ENCODE results near the gene HOXC11.

HOXC11 gene

DNA sequence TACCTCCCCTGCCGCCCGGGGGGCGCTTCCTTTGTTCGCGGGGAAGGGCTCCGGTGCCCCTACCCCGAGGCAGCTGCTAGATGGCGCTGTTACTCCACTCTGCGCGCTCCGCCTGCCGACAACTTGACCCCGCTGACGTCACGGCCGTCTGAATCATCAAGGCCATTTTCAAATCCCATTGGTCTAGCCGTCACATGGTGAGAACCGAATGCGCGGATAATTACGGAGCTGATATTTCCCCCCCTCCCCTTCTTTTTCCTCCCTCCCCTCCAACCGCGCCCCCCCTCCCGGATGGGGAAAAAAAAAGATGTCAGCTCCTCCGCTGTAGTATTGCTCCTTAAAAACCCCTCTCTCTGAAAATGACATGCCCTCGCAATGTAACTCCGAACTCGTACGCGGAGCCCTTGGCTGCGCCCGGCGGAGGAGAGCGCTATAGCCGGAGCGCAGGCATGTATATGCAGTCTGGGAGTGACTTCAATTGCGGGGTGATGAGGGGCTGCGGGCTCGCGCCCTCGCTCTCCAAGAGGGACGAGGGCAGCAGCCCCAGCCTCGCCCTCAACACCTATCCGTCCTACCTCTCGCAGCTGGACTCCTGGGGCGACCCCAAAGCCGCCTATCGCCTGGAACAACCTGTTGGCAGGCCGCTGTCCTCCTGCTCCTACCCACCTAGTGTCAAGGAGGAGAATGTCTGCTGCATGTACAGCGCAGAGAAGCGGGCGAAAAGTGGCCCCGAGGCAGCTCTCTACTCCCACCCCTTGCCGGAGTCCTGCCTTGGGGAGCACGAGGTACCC lies 12.2 kb downstream of the HOXC11 start, which contains the start of gene HOXC10:
HOXC10 (plus strand) TSS at position 246 of the 791 bp plus-strand sequence; CDS start at position 360, 114 bp downstream.
- DNase-seq (ENCODE audit: low spot score), result peak; percentile 94

DNA sequence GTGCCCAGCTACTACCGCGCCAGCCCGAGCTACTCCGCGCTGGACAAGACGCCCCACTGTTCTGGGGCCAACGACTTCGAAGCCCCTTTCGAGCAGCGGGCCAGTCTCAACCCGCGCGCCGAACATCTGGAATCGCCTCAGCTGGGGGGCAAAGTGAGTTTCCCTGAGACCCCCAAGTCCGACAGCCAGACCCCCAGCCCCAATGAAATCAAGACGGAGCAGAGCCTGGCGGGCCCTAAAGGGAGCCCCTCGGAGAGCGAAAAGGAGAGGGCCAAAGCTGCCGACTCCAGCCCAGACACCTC lies 12.7 kb downstream of the HOXC11 start:
- no peak for DNase-seq (ENCODE audit: low spot score)

DNA sequence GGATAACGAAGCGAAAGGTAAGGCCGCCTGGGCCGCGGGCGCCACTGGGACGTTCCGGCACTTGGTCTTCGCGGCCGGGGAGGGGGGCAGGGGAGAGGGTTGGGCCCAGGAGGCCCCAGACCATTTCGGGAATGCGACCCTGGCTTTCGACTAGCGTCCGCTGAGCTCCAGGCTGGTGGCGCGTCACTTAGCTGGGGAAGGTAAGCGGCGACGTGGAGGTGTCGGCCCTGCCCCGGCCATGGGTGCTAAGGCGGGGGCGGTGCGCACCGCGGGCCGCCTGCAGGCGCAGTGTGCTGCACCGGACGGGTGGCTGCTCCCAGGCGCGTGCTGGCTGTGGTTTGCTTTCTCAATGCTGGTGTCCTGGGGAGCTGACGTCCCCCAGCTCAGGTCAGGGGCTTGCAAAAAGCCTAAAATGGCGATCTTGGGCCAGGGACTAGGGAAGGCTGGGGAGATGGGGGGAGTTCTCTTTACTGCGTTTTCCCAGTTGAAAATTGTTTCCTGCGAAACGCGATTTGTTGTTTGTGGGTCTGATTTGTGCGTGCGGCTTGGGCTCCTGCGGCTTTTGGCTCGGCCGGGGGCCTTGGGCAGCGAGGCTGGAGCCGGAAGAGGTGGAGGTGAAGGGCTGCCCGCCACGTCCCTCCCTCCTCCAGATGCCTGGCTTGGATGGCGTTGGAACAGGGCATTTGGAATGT lies 13.2 kb downstream of the HOXC11 start:
- peak; percentile 49 for DNase-seq (ENCODE audit: low spot score)

DNA sequence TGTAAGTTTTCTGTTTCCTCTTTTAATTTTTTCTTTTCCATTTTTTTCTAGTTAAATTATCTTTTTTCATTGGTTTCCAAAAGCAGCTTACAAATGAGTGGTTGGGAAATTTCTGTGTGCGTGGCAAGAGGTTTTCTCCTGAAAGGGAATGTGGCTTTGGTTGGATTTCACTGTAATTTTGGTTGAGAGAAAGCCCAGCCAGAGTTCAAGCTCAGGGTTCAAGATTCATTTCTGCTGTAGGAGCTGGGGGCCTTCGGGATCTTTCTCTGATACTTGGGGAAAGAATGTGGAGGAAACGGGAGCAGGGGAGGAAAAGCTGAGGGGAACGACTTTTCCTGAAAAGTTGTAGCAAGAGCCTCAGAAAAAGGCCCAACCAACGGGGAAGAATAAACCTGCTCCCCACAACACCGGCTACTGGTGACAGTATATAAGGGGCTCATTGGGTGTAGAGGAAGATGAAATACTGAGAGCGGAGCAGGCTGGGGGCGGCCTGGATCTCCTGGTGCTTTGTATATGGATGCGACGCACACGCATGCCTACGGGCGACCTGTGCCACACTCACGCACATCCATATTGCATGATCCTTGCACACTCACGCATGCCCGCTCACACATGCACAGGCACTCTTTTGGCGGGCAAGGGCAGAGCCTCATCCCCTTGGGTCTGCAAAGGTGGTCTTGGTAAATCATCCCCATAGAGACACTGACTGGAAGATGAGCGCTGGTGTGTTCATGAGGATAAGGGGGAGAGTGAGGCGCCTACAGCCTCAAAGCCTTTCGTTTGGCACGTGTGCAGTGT lies 14.0 kb downstream of the HOXC11 start:
- DNase-seq (ENCODE audit: low spot score), result no peak

DNA sequence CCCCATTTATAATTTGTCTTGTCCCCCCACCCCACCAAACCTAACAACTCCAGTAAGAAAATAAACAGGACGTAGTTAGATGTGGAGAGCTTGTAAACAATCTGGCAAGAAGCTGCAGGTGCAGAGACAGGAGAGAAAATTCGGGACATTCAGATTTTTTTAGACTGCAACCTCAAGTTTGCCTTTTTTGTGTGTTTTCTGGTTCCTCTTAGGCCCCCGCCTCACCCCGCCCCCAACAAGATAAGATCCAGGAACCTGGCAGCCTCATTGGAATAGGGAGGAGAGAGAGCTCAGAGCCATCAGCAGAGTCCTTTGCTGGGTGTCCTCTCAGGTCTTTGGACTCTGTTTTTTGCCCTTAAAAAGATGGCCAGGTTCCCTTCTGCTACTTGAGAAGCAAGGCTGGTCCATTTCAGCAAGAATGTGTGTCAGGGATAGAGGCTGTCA lies 14.9 kb downstream of the HOXC11 start:
- DNase-seq (ENCODE audit: low spot score), result no peak

DNA sequence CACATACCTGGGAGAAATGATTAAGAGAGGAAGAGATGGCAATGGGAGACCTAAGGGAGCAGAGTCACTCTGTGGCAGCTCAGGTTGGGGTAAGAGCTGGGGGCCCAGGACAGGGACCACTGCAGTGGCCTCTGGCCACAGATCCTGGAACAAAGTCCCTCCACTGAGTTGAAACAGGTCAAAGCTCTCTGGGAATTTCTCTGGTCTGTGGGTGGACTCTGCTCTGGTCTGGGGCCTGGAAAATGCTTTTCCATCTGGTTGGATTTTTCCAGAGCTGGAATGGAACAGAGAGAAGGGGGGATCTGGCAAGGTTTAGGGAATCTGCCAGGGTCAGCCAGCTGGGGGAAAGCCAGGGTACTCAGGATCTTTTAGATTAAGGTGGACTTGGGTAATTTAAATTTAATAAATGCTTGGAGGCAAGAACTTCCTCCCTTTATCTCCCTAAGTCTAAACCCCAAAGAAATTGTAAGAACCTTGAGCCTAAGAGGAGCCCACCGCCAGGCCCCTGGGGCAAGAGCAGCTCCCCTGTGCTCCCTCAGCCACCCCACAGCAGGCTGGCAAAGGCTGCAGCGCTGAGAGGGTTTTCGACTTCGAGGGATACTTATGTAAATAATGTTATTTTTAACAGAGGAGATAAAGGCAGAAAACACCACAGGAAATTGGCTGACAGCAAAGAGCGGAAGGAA lies 15.8 kb downstream of the HOXC11 start:
- DNase-seq (ENCODE audit: low spot score), result no peak

DNA sequence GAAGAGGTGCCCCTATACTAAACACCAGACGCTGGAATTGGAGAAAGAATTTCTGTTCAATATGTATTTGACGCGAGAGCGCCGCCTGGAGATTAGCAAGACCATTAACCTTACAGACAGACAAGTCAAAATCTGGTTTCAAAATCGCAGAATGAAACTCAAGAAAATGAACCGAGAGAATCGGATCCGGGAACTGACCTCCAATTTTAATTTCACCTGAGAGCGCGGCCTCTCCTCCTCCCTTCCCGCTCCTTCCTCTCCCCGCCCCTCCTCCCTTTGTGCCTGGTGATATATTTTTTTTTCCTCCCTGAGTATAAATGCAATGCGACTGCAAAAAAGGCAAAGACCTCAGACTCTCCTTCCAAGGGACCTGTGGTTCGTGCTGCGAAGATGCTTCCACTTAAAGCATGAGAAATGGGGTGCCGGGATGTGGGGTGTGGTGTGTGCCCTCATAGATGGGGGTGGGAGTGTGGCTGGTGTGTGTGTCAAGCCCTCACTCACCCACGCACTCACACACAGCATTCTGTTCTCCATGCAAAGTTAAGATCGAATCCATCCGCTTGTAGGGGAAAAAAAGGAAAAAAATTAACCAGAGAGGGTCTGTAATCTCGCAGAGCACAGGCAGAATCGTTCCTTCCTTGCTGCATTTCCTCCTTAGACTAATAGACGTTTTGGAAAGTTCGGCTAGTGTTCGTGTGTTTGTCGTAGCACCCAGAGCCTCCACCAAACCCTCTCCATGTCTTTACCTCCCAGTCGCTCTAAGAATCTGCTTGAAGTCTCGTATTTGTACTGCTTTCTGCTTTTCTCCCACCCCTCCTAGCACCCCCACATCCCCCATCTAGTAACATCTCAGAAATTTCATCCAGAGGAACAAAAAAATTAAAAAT lies 16.5 kb downstream of the HOXC11 start:
- peak; percentile 68 for DNase-seq (ENCODE audit: low spot score)

DNA sequence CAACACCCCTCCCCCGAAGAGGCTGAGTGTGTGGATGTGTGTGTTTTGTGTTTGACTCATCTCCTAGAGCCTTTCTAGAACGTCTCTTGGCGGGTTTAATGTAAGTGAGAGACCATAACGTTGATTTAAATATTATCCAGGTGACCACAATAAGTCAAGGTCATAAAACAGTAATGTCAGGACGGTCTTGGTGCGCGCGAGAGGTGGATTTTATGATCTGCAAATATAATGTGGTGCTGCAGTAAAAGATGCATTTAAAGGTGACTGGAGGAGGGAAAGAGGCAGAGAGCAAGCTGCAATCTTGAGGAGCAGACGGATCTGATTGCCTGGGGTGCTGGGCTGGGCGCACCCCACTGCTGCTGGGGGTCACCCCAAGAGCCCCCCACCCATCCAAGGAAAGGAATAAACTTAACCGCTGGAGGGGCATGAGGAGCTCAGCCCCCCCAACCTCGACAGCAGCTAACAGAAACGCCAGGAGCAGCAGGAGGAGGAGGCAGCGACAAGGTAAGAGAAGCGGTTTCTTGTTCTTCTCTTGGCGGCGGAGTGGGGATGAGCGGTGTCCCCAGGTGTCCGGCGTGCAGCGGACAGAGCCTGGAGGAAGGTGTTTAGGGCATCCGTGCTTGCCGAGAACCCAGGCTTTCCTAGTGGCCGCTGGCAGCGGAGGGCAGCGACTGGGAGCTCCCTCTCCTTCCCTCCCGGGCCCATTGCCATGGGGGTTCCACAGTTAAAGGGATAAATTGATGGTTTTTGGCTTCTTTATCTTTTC lies 17.6 kb downstream of the HOXC11 start:
- DNase-seq (ENCODE audit: low spot score), result no peak

DNA sequence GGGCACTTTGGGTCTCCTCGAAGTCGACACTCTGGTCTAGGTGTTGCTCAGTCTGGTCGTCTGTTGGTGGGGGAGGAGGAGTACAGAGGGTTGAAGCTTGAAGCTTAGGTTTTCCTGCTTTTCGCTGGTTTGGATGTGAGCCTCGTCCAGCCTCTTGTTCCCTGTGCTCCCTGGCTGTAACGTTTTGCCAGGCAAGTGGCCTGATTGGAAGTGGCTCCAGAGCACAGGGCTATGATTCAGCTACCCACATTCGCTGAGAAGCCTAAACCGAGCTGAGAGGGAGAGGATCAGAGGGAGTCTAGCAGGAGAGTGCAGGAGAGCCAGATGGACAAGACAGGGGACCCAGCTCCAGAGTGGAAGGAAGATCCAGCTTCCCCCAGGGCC lies 18.1 kb downstream of the HOXC11 start:
- DNase-seq (ENCODE audit: low spot score), result no peak

DNA sequence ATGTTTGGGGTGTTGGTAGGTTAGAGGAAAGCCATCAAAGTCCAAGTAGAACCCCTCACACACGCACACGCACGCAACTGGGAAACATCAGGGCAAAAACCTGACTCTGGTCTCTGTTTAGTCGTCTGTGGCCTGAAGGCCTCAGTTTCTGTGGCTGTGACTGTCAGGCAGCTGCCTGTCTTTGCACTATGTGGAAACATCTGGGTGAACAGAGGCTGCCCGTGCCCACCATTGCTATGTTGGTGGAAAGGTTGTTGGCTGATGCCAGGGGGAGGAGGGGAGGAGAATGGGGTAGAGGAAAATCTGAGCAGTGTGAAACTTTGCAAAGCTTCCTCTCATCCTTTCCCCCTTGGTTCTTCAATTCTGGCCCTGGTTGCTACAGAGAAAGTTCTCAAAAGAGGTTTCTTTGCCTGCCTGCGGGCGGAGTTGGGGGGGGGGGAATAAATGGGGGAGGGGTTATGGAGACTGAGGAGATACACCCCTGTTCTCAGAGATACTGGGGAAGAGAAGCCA lies 19.5 kb downstream of the HOXC11 start:
- DNase-seq (ENCODE audit: low spot score), result no peak

DNA sequence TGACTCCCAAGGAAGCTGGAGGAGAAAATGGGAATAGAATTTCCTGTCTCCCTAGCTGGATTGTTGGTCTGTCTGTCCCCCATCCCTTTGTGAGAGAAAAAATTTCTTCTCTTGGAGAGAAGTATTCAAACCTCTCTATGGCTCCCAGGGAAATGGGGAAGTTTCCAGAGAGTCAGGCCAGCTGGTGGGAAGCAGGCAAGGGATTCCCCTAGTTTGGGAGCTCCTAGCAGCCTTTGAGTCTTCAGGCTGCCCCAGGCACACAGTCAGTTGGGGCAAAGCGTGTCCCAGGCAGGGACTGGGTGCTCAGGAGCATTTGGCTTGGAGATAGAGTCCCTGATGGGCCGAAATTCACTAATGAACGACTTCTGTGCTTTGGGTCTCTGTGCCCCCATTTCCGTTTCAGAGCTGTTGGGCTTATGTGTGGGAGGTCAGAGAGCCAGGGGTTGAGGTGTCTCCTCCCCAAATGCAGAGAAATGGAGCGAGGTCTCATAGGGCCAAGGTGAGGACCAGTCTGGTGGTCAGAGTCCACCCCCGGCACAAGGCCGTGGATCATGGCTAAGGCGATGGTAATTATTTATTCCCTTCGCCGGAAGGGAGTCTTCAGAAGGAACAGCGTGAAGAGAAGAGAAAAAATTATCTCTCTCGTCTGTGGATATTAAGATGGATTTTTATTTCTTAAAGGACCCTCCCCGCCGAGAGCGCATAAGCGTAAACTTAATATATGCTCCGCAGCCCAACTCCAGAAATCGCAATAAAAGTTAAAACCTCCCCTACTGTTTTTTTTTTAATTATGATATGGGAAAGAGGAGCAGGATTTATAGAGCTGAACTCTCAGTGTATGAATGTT lies 20.5 kb downstream of the HOXC11 start:
- no peak for DNase-seq (ENCODE audit: low spot score)

DNA sequence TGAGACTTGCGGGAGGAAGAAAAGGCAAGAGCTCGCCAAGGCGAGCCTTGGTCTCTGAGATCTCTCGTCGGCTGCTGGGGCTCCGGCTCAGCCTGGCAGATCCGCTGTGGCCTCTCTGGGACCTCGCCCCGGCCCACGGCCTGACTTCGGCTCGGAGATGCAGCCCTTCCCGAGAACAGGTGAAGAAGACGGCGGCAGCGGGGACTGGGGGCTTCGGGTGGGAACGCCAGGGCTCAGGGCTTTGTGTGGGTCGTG lies 21.0 kb downstream of the HOXC11 start:
- no peak for DNase-seq (ENCODE audit: low spot score)

DNA sequence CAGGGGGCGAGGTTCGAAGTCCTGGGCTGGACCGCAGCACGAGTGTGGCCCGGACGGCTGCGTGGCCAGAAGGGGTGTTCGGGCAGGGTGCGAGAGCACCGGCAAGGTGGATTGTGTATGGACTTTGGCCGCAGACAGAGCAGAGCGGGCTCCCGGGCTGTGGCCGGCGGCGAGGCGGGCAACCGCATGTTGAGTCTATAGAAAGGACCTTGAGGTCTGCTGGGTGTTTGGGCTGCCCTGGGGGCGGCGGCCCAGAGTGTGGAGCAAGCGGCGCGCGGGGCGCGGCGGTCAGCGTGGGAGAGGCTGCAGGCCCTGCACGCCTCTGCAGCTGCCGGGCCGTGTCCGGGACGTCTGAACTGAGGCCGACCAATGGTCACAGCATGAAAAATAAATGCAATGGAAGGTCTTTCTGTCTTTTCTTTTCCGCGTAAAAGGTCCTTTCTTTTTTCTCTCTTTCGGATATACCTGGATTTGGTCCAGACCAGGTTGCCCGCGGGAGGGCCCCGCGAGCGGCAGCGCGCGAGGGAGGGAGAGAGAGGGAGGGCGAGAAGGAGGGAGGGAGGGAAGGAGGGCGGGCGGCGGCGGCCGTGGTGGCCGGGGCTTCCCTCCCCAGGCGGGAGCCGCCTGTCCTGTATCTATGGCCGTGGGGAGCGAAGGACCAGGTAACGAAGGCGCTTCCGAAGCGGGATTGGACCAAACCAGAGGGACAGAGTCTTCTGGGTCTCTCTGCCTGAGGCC lies 21.5 kb downstream of the HOXC11 start:
- DNase-seq (ENCODE audit: low spot score), result peak; percentile 51

DNA sequence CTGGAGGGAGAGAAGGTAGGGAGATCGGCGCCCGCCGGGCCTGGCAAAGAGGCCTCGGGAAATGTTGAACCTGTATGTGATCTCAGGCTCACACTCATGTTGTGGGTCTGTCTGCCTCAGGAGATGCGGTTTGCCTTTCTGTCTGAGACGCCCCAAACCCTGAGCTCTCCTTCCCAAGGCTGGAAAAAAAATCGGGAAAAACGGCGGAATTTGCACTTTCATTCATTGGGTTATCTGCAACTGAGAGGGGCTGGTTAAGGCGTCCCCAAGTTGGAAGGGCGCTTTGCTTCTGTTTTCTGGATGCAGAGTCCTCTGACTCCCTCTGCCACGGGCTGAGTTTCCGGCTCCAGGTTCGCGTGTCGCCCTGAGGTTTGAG lies 22.1 kb downstream of the HOXC11 start:
- DNase-seq (ENCODE audit: low spot score), result peak; percentile 46

DNA sequence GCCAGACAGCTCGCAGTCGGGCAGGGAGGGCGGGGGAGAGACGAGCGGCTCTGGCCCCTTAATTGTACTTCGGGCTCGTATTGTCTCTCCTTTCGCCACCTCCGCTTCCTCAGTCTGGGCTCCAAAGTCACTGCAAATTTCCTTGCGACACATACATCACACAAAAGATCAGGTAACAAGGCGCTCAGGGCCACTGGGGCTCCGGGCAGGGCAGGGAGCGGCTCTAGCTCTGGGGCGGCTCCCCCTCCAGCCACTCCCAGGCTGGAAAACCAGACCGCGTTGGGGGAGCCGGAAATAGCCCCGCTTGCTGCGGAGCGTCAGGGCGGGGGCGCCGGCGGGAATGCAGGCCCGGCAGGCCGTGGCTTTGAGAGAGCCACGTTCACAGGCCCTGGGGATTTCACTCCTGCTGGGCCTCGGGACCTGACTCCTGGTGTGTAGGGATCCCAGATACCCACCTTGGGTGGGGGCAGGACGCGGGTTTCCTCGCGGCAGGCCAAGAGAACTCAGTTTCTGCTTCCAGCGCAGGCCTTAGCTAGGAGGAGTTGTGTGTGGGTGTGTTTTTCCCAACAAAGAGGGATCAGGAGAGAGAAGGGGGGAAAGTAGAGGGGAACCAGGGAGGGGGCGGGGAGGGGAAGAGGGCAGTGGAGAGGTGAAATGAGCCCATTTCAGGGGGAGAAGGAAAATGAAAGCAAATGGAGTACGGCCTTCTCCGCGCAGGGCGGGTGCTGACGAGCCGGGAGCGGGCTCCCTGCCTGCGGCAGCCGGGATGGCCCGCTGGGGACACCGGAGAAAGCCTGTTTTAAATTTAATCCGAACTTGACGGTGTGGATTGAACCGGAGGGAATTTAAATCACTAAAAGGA lies 22.7 kb downstream of the HOXC11 start:
- DNase-seq (ENCODE audit: low spot score), result peak; percentile 90

DNA sequence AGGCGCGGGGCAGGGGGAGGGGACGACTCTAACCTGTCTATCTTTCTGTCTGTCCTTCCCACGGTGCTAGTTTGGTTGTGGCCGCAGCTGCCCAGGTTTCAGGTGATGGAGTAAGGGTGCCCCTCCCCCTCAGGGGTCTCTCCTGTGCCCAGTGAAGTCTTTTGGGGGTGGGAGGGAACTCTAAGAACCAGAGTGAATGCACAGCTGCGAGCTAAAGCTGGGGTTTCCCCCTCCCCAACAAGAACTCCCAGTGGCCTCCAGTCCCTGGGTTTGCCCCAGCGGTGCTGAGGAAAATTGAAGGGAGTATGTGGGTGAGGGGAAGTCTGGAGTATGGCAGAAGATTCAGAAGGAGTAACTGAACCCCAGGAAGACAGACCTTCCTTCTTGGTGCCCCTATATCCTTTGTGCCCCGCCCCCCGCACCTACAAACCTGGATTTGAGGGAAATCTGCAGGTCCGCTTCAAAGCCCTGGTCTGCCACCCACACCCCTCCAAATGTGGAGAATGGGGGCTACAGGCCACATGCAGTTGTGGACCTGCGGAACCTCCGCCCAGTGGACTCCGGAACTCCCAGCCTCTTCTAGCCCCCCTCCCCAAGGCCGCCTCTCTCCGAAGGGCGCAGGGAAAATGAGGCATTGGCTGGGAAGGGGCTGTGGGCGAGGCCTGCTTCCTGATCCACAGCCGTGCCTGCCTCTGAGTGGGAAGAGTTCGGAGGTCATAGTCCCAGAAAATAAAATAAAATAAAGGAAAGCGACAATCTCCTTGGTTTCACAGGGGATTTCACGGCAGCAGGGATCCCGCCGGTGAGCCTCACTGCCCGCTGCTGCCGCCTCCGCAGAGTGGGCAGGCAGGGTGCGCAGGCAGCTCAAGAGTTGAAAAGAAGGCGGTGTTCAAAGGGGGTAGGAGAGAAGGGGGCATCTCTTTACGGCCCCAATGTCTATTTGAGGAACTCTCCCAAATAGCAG lies 23.6 kb downstream of the HOXC11 start:
- no peak for DNase-seq (ENCODE audit: low spot score)

Measured in SW480 (cell line).